NCI-H2107 treated with DMSO at 0.1 percent for 48 hours (cell line): ENCODE measurements around the gene AMDHD2.
A peak's percentile ranks its signal among the peaks of the same experiment; 100 is the strongest.

ENCODE experiments used
- DNase-seq: peaks from one replicate; lab custom pipeline; 2025; ENCODE audit not compliant: unreplicated experiment; lab: John Stamatoyannopoulos, UW

Gene AMDHD2

DNA sequence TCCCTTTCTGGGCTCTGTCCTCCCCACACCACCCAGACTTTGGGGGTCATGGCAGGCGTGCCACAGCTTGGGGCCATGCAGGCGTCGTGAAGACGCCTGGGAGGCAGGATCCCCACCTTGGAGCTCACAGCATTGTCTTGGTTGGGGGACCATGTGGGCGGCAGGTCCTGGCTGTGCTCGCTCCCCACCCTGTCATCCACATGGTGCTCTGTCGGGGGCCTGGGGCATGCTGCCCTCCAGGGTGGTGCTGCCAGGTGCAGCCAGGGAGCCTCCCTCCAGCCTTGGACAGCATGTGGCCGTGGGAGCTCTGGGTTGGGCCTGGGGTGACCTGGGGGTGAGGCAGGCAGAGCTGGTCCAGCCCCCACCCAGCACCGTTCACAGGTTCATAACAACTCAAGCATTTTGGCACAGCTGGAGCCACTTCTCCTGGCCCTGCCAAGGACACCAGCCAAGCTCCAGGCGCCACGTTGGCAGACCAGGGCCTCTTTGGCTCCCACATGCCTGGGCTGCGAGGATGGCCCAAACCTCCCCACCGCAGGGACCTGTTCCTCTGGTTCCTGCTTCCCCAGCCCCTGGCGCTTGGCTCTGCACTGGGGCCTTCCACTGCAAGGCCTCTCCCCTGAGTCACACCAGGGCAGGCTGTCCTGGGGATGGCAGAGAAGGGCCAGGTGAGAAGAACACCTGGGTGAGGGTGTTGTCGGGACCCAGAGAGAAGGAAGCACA, 21.5 kb upstream of the AMDHD2 start:
- DNase-seq: no peak

DNA sequence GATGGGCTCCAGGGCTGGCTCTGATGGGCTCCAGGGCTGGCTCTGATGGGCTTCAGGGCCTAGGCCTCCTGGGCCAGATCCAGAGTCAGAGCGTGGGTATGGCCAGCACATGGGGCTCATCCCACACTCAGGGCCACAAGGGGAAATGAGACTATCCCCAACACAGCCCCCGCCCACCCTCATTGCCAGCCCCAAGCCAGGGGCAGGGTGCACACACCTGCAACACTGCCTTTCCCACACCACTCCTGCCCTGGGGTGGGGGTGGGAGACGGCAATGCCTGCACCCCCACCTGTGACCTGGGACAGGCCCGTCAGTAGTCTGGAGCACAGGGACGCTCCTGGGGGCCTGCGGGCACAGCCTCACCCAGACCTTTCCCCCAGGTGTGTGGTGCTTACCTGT, 20.7 kb upstream of the AMDHD2 start:
- DNase-seq: no peak

- no peak for DNase-seq
Observed at GRCh38 chr16:2499890-2500429, 20.2 kb upstream of the AMDHD2 start.

- no peak for DNase-seq
Observed at GRCh38 chr16:2500430-2500917, 19.7 kb upstream of the AMDHD2 start.

GRCh38 chr16:2500918-2501750, 19.0 kb upstream of the AMDHD2 start:
- DNase-seq: peak; percentile 65

DNA sequence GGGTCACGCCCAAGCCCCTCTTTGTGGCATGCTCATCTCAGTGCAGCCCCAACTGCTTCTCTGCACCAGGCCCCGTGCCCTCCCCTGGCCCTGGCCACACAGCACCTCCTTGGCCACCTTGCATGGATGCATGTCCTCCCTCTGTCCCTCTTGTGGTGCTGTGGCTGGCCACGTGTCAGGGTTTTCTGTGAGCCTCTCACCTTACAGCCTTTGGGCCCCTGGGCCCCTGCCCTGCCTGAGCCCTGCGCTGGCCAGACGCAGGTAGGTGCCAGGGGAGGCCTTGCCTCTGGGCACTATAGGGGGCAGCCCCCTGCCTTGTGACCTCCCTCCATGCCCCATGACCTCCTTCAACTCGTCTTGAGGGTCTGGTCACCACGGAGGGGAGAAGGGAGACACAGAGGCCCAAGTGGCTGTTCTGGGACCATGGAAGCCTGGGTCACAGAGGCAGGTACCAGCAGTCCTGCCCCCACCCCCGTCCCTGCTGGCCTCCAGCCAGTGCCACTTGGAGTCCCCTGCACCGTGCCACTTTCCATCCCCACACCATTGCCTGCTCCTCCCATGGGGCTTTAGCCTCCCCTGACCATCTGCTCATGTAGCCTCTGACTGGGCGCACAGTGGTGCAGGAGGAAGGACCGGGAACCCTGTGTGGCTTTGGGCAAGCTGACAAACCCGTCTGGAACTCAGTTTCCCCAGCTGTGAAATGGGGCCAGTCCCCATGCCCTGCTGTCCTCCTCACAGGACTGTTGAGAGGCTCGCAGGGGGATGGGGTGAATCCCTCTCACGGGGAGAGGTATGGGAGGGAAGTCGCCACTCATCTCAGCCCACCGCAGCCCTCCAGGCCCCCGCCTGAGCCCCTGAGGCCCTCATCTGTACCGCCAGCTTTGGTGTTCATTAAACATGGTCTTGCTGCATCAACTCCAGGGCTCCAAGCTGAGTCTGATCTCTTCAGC, 17.9 kb upstream of the AMDHD2 start:
- DNase-seq: no peak

DNA sequence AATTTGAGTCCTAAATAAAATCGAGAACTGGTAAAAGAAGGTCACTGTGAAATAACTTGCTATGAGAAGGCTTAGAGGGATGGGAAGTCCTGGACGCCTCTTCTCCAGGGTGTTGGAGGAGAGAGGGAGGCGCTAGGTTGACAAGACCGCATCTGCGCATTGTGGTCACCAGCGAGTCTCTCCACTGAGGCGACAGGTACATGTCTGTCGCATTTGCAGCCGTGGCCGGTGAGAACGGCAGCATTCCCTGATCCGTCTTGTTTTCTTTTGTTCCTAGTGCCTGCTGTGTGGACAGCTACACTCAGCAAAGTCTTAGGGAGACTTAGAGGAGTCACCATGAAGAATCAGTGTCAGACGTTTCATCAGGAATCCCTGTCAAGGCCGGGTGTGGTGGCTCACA, 14.5 kb upstream of the AMDHD2 start:
- DNase-seq: no peak

GRCh38 chr16:2507052-2507659, 13.0 kb upstream of the AMDHD2 start:
- no peak for DNase-seq

DNA sequence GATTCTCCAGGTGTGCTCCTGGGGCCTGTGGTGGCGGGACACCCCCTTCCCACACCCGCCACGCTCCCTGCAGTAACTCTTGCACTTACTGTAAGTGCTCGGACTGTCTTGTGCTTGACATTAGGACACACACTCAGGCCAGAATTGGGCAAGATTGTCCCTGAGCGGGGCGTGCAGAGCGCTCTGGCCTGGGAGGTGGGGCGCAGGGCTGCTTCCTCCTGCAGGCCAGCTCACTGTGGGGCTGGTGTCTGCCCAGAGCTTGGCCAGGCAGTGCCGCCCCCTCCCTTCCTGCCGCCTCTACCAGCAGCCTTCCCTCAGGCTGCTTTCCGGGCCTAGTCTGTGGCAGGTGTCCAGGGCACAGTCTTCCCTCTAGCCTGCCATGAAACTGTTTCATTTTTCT, 12.5 kb upstream of the AMDHD2 start:
- no peak for DNase-seq

DNA sequence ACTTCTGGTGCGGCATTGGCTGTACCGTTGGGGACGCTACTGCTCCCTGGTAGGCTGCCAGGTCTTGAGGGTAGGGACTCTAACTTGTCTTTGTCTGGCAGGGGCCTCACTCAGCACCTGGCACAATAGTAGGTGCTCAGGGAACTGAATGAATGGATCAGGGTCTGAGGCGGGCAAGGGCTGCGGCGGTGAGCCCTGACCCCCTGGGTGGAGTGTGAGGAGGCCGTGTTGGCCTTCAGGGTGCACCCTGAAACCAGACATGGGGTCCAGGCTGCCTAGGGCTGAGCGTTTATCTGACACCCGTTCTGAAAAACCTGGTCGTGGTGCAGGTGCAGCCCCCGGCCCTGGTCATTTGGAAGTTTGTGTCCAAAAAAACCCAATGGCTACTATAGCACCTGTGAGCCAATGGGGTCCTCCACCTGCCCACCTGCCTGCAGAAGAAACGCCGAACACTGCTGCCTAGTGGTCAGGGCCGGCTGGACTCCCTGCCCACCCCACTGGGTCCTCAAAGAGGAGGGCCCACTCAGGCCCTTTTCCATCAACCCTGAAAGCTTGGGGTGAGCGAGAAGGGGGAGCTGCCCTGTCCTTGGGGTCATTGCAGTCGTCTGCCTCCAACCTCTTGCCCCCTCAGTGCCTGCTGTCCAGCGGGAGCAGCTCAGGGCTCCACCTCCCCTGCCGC, 11.3 kb upstream of the AMDHD2 start:
- no peak for DNase-seq

DNA sequence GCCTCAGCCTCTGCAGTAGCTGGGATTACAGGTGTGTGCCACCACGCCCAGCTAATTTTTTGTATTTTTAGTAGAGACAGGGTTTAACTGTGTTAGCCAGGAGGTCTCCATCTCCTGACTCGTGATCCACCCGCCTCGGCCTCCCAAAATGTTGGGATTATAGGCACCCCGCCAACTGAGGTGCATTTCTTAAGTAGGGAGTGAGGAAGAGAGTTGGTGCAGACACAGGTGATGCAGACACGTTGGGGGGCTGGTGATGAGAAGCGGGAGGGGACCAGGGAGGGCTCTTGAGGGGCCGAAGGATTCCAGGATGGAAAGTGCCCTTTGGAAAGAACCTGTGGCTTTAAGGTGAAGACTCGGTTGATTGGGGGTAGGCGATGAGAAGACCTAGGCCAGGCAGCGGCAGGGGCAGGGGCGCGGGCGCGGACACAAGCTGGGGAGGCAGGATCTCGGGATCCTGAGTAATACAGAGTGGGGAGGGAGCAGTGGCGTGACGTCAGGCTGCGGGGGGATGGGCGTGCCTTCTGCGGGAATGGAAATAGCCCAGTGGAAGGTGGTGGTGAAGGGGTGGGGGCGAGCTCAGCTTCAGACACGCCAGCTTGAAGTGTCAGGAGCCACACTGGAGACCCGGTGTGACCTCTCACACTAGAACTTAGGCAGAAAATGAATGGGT, 8.9 kb upstream of the AMDHD2 start:
- no peak for DNase-seq

DNA sequence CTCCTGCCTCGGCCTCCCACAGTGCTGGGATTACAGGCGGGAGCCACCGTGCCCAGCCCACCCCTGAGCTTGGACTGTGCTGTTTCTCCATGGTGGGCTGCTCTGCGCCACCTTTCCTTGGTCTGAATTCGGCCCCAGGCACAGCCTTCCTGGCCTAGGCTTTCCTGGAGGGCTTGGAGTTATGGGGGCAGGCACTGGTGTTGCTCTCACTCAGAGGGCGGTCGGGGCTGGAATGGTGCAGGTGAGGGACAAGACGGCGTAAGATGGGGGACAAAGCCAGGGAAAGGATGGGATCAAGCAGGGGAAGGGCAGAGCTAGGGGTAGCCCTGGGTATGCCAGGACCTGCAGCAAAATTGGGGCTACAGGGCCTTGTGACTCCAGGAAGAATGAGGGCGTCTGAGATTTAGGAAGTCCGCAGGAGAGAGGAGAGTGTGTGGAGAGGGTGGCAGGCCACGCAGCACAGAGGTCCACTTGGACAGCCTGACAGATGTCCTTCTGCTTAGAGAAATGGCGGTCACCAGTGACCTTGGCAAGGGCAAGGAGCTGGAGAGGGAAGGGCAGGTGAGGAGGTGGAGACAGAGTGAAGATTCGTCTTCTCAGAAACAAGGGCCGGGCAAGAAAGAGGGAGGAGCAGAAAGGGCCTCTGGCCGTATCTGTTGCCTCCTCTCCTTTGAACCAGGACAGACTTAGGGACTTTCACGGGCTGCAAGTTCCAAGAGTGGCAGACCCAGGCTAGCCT, 8.0 kb upstream of the AMDHD2 start:
- no peak for DNase-seq

GRCh38 chr16:2512735-2513404, 7.3 kb upstream of the AMDHD2 start:
- peak; percentile 19 for DNase-seq

DNA sequence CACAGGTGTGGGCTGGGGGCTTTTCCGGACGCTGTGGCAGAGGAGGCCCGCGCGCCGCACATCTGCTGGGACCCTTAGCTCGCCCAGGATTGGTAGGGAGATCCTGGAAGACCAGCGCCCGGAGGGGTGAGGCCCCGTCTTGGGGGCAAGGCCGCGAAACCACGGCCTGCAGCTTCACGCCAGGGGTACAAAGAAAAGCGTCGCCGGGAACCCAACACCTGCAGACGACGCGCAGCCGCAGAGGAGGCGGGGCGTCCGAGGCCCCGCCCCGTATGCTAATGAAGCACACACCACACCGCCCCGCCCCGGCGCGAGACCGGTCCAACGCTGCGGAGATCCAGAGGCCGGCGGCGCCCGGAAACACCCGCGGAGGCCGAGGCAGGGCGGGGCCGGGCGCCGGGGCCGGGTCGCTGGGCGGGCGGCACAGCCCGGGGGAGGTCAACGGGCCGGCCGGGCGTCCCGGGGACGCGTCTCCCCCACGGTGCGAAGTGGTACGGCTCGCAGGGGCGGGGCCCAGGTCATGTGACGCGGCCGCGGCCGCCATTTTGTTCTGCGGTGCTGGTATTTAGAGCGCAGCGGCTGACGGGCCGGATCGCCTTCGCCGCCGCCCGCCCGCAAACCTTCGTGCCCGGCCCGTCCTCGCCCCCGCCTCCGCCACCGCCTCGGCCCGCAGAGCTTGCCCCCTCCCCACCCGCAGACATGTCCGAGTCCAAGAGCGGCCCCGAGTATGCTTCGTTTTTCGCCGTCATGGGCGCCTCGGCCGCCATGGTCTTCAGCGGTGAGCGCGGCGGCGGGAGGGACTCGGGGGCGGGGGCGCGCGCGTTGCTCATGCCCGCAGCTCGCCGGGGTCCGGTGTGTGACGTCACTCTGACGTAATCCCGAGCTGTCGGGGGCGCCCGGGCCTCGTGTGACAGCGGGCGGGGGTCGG, 6.5 kb upstream of the AMDHD2 start, which contains the start of gene ATP6V0C:
Gene ATP6V0C, plus strand, starts transcription at position 548 of the 928 bp plus-strand sequence. Its CDS starts 152 bp downstream, at position 700.
- DNase-seq: peak; percentile 81

- no peak for DNase-seq
Observed at GRCh38 chr16:2514333-2515179, 5.6 kb upstream of the AMDHD2 start.
